SW480 (cell line): ENCODE data around the gene MEIOC.
A peak's percentile ranks its signal among the peaks of the same experiment; 100 is the strongest.
"Not testable (repeated sequence)": the region's sequence is repeated elsewhere in the genome, so short reads cannot be mapped to it uniquely, and the experiment has no call there.

Experiments
- DNase-seq: peaks from one replicate; pipeline ENCODE4 v3.0.0-alpha.2; 2016; ENCODE audit warnings: low spot score

MEIOC gene

GRCh38 chr17:44655983-44656710, at the start of gene MEIOC:
Gene MEIOC, plus strand, starts transcription at chr17:44656468. Its CDS starts 146 bp downstream, at chr17:44656614.
- DNase-seq, result no peak

GRCh38 chr17:44606658-44607057, 49.6 kb upstream of the MEIOC start:
- DNase-seq, result no peak

GRCh38 chr17:44607836-44608690, 48.2 kb upstream of the MEIOC start:
- no peak for DNase-seq

GRCh38 chr17:44608727-44609435, 47.4 kb upstream of the MEIOC start:
- DNase-seq, result no peak

- no peak for DNase-seq
Measured at GRCh38 chr17:44610331-44610730, 45.9 kb upstream of the MEIOC start.

GRCh38 chr17:44610871-44611270, 45.4 kb upstream of the MEIOC start:
- DNase-seq, result no peak

- DNase-seq, result no peak
Measured at GRCh38 chr17:44614862-44615261, 41.4 kb upstream of the MEIOC start.

- DNase-seq, result not testable (repeated sequence)
Measured at GRCh38 chr17:44618652-44619051, 37.6 kb upstream of the MEIOC start.

- DNase-seq, result no peak
Measured at GRCh38 chr17:44623070-44623725, 33.1 kb upstream of the MEIOC start.

- DNase-seq, result no peak
Measured at GRCh38 chr17:44627513-44628242, 28.6 kb upstream of the MEIOC start.

GRCh38 chr17:44628243-44629188, 27.8 kb upstream of the MEIOC start:
- DNase-seq, result peak; percentile 35

GRCh38 chr17:44629314-44629713, 27.0 kb upstream of the MEIOC start:
- no peak for DNase-seq

- no peak for DNase-seq
Measured at GRCh38 chr17:44630703-44631102, 25.6 kb upstream of the MEIOC start.

- no peak for DNase-seq
Measured at GRCh38 chr17:44633998-44634397, 22.3 kb upstream of the MEIOC start.

- DNase-seq, result not testable (repeated sequence)
Measured at GRCh38 chr17:44634401-44634800, 21.9 kb upstream of the MEIOC start.

GRCh38 chr17:44636562-44636961, 19.7 kb upstream of the MEIOC start:
- DNase-seq, result peak; percentile 53

- DNase-seq, result peak; percentile 66
Measured at GRCh38 chr17:44637066-44637465, 19.2 kb upstream of the MEIOC start.

- DNase-seq, result no peak
Measured at GRCh38 chr17:44642834-44643233, 13.4 kb upstream of the MEIOC start.

GRCh38 chr17:44645341-44645740, 10.9 kb upstream of the MEIOC start:
- DNase-seq, result no peak

- DNase-seq, result no peak
Measured at GRCh38 chr17:44646280-44646679, 10.0 kb upstream of the MEIOC start.
